GM13976 (cell line): ENCODE data around the gene AMIGO2.

Source experiments
- DNase-seq: peaks from one replicate; pipeline ENCODE4 v3.0.0; 2012; ENCODE audit warnings: low spot score
- in situ Hi-C: fragments of 300-500 bp; cut with MboI; formaldehyde crosslinking; loops from one replicate; pipeline ENCODE4 v1.12.0; 2022; ENCODE audit warnings: low sequenced_read_pairs, mixed read lengths, inconsistent platforms; ENCODE audit not compliant: unreplicated experiment
- TF ChIP-seq, protein P1 (sequence below): IDR thresholded peaks from 2 replicates; pipeline ENCODE4 v1.5.1; 2012; ENCODE audit warnings: borderline replicate concordance, mild to moderate bottlenecking; ENCODE audit not compliant: insufficient read depth; ENCODE audit errors: extremely low read depth, missing control alignments, control extremely low read depth

The AMIGO2 gene

DNA sequence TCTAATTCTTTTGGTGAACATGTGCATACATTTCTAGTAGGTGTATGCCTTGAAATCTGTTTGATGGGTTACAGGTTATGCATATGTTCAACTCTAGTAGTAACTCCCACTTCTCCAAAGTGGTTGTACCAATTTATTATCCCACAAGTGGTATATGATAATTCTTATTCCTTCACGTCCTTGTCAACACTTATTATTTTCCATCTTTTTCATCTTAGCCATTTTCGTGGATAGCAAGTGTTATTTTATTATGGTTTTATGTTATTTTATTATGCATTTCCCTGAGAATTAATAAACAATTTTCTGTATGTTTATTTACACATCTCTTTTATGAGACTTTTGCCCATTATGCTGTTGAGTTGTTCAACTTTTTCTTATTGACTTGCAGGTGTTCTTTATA is 11.2 kb upstream of the AMIGO2 start:
- no peak for DNase-seq
- TF ChIP-seq, protein P1, sequence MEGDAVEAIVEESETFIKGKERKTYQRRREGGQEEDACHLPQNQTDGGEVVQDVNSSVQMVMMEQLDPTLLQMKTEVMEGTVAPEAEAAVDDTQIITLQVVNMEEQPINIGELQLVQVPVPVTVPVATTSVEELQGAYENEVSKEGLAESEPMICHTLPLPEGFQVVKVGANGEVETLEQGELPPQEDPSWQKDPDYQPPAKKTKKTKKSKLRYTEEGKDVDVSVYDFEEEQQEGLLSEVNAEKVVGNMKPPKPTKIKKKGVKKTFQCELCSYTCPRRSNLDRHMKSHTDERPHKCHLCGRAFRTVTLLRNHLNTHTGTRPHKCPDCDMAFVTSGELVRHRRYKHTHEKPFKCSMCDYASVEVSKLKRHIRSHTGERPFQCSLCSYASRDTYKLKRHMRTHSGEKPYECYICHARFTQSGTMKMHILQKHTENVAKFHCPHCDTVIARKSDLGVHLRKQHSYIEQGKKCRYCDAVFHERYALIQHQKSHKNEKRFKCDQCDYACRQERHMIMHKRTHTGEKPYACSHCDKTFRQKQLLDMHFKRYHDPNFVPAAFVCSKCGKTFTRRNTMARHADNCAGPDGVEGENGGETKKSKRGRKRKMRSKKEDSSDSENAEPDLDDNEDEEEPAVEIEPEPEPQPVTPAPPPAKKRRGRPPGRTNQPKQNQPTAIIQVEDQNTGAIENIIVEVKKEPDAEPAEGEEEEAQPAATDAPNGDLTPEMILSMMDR = no peak
- in situ Hi-C loops = no loop called here

DNA sequence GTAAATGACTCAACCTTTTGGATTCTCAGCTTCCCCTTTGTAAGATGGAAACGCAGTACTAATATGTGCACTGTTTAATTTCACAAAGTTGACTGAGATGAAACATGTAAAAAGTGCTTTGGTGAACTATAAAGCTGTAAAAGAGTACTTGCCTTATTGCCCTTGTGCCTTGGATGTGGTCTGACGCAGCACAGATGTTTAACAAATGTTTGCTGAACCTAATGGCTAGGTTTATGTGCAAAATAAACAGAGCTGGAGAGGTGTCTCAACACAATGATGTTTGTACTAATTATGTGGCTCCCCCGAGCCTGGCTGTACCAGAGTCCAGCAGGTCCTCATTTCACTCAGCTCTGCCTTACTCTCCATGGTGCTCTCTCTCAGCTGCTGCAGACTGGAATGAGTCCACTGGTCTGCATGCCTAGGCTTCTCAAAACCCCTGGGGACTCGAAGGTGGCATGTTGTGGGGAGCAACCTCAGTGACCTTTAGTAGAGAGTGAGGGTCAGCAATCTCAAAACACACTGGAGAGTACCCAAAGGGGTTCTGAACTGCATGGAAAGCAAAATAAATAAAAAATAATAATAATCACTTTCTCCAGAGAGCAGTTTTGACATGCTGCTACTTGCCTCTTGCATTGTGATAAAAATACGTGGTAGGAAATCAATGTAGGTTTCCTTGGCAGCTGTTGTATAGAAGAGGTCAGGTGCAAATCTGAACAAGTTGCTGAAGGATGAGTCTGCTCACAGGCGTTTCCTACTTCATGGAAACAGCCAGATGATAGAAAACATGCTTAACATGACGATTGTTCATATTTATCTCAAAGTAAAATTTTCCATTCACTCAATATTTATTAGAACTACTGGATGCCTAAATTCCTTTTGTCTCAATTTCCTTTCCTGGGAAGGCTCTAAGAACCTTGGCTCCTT is 8.5 kb upstream of the AMIGO2 start:
- TF ChIP-seq, protein P1 = no peak
- in situ Hi-C loops = no loop called here
- DNase-seq = no peak

DNA sequence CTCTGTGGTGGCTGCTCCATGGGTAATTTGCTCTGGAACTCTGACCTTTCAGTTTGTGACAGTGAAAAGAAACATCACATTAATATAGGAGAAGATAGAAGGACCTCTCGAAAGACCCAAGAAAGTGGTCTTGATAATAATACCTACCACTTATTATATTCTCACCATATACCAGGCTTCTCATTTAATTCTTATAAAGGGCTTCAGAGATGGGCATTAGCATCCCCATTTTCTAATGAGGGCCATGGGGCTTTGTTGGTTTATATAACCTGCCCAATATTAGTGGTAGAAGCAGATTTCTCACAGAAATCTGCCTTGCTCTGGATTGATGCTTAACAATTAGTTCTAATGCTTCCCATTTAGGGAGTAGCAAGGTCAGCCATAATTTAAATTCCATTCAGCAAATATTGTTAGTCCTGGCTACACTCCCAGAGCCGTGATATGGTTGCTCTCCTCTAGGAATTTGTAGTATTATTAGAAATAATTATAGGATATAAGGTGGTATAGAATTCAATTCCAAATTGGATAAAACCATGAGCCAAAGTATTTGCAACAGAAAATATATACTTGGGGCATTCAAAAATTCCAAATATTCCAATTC is 7.4 kb upstream of the AMIGO2 start:
- in situ Hi-C loops = no loop called here
- TF ChIP-seq, protein P1 = no peak
- no peak for DNase-seq

DNA sequence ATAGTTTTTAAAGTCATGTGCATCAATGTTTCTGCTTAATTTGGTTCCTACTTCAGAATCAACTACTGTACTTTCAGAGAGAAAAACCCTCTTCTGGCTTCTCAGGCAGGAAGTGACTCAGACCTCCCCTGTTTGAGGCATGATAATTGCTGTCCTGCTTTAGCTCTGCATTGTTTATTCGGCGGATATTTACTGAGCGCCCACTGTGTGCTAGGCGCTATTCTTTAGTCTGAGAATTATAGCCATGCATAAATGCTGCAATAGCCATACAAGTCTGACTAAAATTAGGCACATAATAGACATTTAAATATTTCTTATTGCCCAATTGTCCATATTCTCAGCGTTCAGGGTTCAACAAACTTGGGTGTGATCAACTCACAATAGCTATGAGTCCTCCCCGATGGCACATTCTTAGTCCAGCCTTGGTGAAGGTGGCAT is 6.1 kb upstream of the AMIGO2 start:
- no peak for DNase-seq
- in situ Hi-C loops = no loop called here
- TF ChIP-seq, protein P1 = no peak

DNA sequence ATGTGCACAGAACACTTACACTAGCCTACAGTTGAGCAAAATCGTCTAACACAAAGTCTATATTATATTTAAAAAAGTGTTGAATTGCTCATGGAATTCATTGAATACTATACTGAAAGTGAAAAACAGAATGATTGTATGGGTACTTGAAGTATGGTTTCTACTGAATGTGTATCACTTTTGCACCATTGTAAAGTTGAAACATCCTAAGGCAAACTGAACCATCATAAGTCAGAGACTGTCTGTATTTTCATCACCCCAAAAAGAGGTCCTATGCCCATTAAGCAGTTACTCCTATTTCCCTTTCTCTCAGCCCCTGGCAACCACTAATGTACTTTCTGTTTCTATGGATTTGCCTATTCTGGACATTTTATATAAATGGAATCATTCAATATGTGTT is 4.4 kb upstream of the AMIGO2 start:
- TF ChIP-seq, protein P1 = no peak
- in situ Hi-C loops = no loop called here
- DNase-seq = no peak

DNA sequence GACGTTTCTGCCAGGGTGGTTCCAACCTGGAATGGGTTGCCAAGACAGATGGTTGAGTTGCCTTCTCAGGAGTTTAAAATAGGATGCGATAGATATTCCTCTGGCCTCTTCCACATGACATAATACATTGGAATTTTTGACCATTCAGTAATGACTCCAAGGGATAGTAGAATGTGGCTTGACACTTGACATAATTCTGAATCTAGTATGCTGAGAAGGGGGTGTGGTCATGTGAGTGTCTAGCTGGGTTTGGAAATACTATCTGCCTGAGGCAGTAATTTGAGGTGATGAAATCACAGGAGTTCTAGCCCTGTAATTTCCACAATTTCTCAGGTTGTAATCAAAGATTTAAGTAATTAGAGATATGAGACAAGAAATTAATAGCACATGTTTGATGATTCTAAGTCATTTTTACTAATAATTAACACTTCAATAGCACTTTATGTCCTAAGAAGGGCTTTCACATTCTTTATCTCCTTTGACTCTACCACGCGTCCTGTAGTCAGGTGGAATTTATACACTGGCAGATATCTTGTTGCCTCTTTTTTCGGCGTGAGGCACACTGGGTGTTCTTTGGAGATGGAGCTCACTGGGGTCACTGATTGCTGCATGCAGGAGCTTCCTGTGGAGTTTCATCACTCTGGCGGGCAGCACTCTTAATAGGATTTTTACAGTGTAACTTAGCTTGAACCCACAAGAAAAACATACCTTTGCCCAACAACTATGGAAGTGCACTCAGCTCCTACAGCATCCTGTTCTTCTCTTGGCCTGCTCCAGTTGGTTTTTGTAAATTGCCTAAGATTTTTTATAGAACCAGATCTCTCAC is 3.2 kb upstream of the AMIGO2 start:
- in situ Hi-C loops = no loop called here
- no peak for DNase-seq

More for the DNA sequence above, 3.2 kb upstream of the AMIGO2 start:
- TF ChIP-seq, protein P1 = no peak
